IPS DF 6.9 (cell line): ENCODE measurements around the gene PPME1.
"Not testable (repeated sequence)": the region's sequence is repeated elsewhere in the genome, so short reads cannot be mapped to it uniquely, and the experiment has no call there.

Experiments
- DNase-seq: peaks from one replicate; pipeline ENCODE4 v3.0.0-alpha.2; 2013; ENCODE audit warnings: low read depth, low spot score
- H3K27ac ChIP-seq: one replicate; pipeline ENCODE4 v1.5.1; 2013; ENCODE audit warnings: low read length, control low read depth
- H3K27me3 ChIP-seq: 2 replicates; pipeline ENCODE4 v1.6.1; 2013; ENCODE audit warnings: mild to moderate bottlenecking, low read length; ENCODE audit not compliant: control insufficient read depth, insufficient read depth
- H3K36me3 ChIP-seq: 2 replicates; pipeline ENCODE4 v1.6.1; 2013; ENCODE audit warnings: low read length; ENCODE audit not compliant: control insufficient read depth, insufficient read depth
- H3K4me1 ChIP-seq: 2 replicates; pipeline ENCODE4 v1.6.1; 2013; ENCODE audit warnings: low read length; ENCODE audit not compliant: control insufficient read depth, insufficient read depth
- H3K4me3 ChIP-seq: 2 replicates; pipeline ENCODE4 v1.5.1; 2013; ENCODE audit warnings: mild to moderate bottlenecking, low read length
- H3K9me3 ChIP-seq: 2 replicates; pipeline ENCODE4 v1.6.1; 2013; ENCODE audit warnings: low read length, inconsistent platforms; ENCODE audit not compliant: control insufficient read depth, insufficient read depth
- WGBS: extraction: QIAGEN DNeasy Blood & Tissue Kit; methylation state at CpG from one replicate; pipeline ENCODE4 v1.1.7; 2013; ENCODE audit warnings: mixed read lengths, missing lambda C conversion rate; ENCODE audit not compliant: insufficient read length, insufficient coverage; 5-methylcytosine and 5-hydroxymethylcytosine counted together

Gene PPME1, protein sequence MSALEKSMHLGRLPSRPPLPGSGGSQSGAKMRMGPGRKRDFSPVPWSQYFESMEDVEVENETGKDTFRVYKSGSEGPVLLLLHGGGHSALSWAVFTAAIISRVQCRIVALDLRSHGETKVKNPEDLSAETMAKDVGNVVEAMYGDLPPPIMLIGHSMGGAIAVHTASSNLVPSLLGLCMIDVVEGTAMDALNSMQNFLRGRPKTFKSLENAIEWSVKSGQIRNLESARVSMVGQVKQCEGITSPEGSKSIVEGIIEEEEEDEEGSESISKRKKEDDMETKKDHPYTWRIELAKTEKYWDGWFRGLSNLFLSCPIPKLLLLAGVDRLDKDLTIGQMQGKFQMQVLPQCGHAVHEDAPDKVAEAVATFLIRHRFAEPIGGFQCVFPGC

GRCh38 chr11:74170694-74171629 lies at the start of gene PPME1, which contains the start of gene C2CD3:
PPME1 (plus strand) TSS chr11:74171289; CDS start chr11:74171422, 133 bp downstream.
C2CD3 (minus strand) TSS chr11:74171002; CDS start chr11:74170792, 210 bp downstream.
- Histone ChIP-seq H3K36me3 (no peaks in the 10 kb centered on the region; the same call in 1 of the 2 replicates), H3K27me3 (no peaks in the 10 kb centered on the region), H3K27ac (no peak within 1 kb of the TSS), H3K4me1 (peaks cover 1% of the 10 kb centered on the region; the same call in 1 of the 2 replicates), H3K9me3 (no peaks in the 10 kb centered on the region), H3K4me3 (peak within 1 kb of the TSS; percentile 85)
- DNase-seq, result peak; percentile 96
- no CpG with 5 or more reads among the region's 68 CpGs for WGBS

- Histone ChIP-seq H3K4me3 (no peak overlapping the region), H3K9me3 (no peaks in the 10 kb centered on the region), H3K4me1 (no peaks in the 10 kb centered on the region), H3K27ac (no peak overlapping the region), H3K36me3 (no peaks in the 10 kb centered on the region), H3K27me3 (no peaks in the 10 kb centered on the region)
- WGBS, result no CpG with 5 or more reads among the region's 5 CpGs
- DNase-seq, result no peak
Observed at GRCh38 chr11:74121804-74122203, 49.3 kb upstream of the PPME1 start.

GRCh38 chr11:74123008-74123448 lies 48.1 kb upstream of the PPME1 start:
- Histone ChIP-seq H3K4me1 (no peaks in the 10 kb centered on the region), H3K27ac (no peak overlapping the region), H3K9me3 (no peaks in the 10 kb centered on the region), H3K4me3 (no peak overlapping the region), H3K27me3 (no peaks in the 10 kb centered on the region), H3K36me3 (no peaks in the 10 kb centered on the region)
- DNase-seq, result no peak

GRCh38 chr11:74129121-74129520 lies 42.0 kb upstream of the PPME1 start:
- no CpG with 5 or more reads among the region's 33 CpGs for WGBS
- not testable (repeated sequence) for H3K27ac ChIP-seq, H3K9me3 ChIP-seq, H3K4me3 ChIP-seq, H3K4me1 ChIP-seq, DNase-seq, H3K36me3 ChIP-seq, H3K27me3 ChIP-seq

- no peak for DNase-seq
- WGBS, result no CpG with 5 or more reads among the region's 3 CpGs
- Histone ChIP-seq H3K4me3 (no peak overlapping the region), H3K36me3 (no peaks in the 10 kb centered on the region; the same call in 1 of the 2 replicates), H3K9me3 (no peaks in the 10 kb centered on the region), H3K27me3 (no peaks in the 10 kb centered on the region), H3K4me1 (no peaks in the 10 kb centered on the region), H3K27ac (no peak overlapping the region)
Observed at GRCh38 chr11:74132833-74133232, 38.3 kb upstream of the PPME1 start.

GRCh38 chr11:74133436-74133835 lies 37.7 kb upstream of the PPME1 start:
- H3K4me3 ChIP-seq, result no peak overlapping the region

DNA sequence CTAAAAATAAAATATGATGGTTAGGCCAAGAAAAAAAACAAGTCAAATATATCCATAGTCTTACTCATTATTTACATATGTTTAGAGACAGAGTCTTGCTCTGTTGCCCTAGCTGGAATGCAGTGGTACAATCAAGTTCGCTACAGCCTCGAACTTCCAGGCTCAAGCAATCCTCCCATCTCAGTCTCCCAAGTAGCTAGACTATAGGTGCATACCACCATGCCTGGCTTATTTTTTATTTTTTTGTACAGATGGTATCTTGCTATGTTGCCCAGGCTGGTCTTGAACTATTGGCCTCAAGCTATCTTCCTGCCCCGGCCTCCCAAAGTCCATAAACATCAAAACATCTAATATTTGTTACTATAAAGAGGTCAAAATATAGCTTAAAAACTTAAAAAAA lies 36.4 kb upstream of the PPME1 start:
- Histone ChIP-seq H3K27ac (no peak overlapping the region), H3K27me3 (no peaks in the 10 kb centered on the region), H3K4me3 (no peak overlapping the region), H3K36me3 (no peaks in the 10 kb centered on the region; the same call in 1 of the 2 replicates), H3K9me3 (no peaks in the 10 kb centered on the region), H3K4me1 (no peaks in the 10 kb centered on the region)
- no CpG with 5 or more reads among the region's 3 CpGs for WGBS
- DNase-seq, result no peak

More at GRCh38 chr11:74133436-74133835, 37.7 kb upstream of the PPME1 start:
- no CpG with 5 or more reads among the region's 3 CpGs for WGBS
- no peak for DNase-seq
- Histone ChIP-seq H3K36me3 (no peaks in the 10 kb centered on the region; the same call in 1 of the 2 replicates), H3K9me3 (no peaks in the 10 kb centered on the region), H3K4me1 (no peaks in the 10 kb centered on the region), H3K27ac (no peak overlapping the region), H3K27me3 (no peaks in the 10 kb centered on the region)

GRCh38 chr11:74135127-74135840 lies 35.8 kb upstream of the PPME1 start:
- Histone ChIP-seq H3K9me3 (no peaks in the 10 kb centered on the region), H3K4me3 (no peak overlapping the region), H3K36me3 (no peaks in the 10 kb centered on the region; the same call in 1 of the 2 replicates), H3K4me1 (no peaks in the 10 kb centered on the region), H3K27ac (no peak overlapping the region), H3K27me3 (no peaks in the 10 kb centered on the region)
- no CpG with 5 or more reads among the region's 3 CpGs for WGBS
- DNase-seq, result no peak

GRCh38 chr11:74138021-74138420 lies 33.1 kb upstream of the PPME1 start:
- no peak overlapping the region for H3K27ac ChIP-seq
- H3K4me1 ChIP-seq, result no peaks in the 10 kb centered on the region; the same call in 1 of the 2 replicates
- no CpG with 5 or more reads among the region's 2 CpGs for WGBS

GRCh38 chr11:74138572-74138971 lies 32.5 kb upstream of the PPME1 start:
- Histone ChIP-seq H3K4me3 (no peak overlapping the region), H3K27me3 (no peaks in the 10 kb centered on the region), H3K4me1 (no peaks in the 10 kb centered on the region; the same call in 1 of the 2 replicates), H3K27ac (no peak overlapping the region), H3K9me3 (no peaks in the 10 kb centered on the region), H3K36me3 (no peaks in the 10 kb centered on the region; the same call in 1 of the 2 replicates)
- no peak for DNase-seq
- no CpG with 5 or more reads among the region's 2 CpGs for WGBS

More at GRCh38 chr11:74138021-74138420, 33.1 kb upstream of the PPME1 start:
- no peaks in the 10 kb centered on the region; the same call in 1 of the 2 replicates for H3K36me3 ChIP-seq
- H3K9me3 ChIP-seq, result no peaks in the 10 kb centered on the region
- DNase-seq, result no peak
- H3K4me3 ChIP-seq, result no peak overlapping the region
- H3K27me3 ChIP-seq, result no peaks in the 10 kb centered on the region
